Measurements from ENCODE around the gene FAM53A.

DNA sequence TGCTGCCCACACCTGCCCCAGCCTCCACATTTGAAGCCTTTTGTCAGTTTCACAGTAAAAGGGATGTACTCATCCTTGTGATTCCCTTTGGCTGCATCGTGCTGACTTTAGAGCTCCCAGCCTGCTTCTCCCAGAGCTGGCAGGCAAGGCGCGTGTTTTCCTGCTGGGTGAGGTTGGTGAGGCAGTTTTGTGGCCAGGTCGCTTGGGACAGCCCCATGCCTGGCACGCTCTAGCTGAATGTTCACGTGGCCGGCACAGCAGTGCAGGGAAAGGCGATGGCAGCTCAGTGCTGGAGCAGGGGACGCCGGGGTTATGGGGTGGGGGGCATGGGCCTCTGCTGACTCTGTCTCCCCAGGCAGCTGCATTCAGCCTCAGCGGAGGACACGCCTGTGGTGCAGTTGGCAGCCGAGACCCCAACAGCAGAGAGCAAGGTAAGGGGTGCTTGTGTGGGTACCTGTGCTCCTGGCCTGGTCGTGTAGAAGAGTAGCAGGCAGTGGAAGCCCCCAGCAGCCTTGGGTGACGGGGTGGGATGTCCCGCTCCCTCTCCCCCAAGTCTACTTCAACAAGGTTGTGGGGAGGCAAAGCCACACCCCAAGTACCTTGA, 46.5 kb upstream of the FAM53A start:
- no peak for TF ChIP-seq CTCF (conservative IDR thresholded peaks at IDR 0.05; ENCODE audit: low read depth, low read length)
- no peak for TF ChIP-seq EZH2 (IDR thresholded peaks at IDR 0.05; ENCODE audit: borderline replicate concordance, low read depth, low read length, poor library complexity, severe bottlenecking)
